GM12873 (cell line): ENCODE measurements around the gene FAM120AOS.

Source experiments
- TF ChIP-seq, protein P1 (sequence below): IDR thresholded peaks from 2 replicates; pipeline ENCODE4 v1.5.1; 2012; ENCODE audit warnings: low read depth, mild to moderate bottlenecking, moderate library complexity, low read length, control low read depth; ENCODE audit not compliant: insufficient read depth; ENCODE audit errors: missing control alignments

FAM120AOS gene

DNA sequence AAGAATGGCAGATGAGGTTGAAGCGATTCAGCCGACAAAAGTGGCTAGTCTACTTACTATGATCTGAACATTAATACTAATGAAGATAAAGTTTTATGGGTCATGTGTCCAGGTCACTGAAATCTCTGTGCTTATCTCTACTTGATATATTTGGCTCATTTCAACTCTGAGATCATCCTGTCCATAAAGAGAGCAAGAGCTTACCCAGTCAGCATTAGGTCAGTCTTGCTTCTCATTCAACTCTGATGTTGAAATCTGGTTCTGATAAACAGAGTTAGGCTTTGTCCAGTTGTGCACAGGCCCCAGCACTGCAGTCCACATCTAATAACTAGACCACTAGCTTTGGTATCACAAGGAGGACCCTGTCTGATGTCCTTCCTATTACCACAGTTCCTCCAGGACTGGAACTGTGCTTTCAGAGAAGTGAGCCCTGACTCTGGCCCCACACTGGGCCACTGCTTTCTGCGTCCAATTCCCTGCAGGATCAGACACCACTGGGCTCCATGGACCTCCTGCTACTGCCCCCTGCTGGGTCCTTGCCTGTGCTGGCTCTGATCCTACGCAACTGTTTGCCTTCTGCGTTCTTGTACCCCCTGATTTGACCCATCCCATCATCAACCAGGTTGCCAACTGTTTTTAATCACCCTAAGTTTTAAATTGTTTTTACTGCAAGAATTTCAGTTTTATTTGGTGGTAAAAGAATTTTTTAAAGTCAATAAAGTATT lies 25.6 kb downstream of the FAM120AOS start:
- TF ChIP-seq, protein P1, sequence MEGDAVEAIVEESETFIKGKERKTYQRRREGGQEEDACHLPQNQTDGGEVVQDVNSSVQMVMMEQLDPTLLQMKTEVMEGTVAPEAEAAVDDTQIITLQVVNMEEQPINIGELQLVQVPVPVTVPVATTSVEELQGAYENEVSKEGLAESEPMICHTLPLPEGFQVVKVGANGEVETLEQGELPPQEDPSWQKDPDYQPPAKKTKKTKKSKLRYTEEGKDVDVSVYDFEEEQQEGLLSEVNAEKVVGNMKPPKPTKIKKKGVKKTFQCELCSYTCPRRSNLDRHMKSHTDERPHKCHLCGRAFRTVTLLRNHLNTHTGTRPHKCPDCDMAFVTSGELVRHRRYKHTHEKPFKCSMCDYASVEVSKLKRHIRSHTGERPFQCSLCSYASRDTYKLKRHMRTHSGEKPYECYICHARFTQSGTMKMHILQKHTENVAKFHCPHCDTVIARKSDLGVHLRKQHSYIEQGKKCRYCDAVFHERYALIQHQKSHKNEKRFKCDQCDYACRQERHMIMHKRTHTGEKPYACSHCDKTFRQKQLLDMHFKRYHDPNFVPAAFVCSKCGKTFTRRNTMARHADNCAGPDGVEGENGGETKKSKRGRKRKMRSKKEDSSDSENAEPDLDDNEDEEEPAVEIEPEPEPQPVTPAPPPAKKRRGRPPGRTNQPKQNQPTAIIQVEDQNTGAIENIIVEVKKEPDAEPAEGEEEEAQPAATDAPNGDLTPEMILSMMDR, result peak; percentile 45

DNA sequence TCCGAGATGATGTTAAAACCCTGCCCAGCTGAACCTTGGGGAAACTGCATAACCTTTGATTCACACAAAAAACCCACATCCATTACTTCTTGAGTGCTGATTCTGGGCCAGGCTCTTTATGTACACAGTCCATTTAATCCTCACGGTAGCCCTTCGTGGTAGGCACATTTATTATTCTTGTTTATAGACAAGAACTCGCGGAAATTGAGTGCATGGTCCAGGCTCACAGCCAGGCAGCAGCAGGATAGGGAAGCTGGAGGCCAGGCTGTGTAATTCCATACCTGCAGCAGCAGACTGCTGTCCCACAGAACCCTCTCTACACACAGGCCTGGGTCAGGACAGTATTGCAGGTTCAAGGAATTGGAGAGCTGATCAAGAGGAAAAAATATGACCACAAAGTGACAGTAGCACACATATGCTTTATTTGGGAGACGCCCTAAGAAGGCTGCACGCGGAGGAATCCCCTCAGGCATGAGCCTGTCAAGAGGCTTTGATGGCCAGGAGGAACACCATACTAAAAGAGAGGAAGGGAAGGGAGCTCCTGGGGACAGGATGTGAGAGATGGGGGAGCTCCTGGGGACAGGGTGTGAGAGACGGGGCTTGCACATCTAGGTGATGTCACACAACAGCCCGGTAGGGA lies 30.3 kb downstream of the FAM120AOS start:
- TF ChIP-seq, protein P1, result no peak

DNA sequence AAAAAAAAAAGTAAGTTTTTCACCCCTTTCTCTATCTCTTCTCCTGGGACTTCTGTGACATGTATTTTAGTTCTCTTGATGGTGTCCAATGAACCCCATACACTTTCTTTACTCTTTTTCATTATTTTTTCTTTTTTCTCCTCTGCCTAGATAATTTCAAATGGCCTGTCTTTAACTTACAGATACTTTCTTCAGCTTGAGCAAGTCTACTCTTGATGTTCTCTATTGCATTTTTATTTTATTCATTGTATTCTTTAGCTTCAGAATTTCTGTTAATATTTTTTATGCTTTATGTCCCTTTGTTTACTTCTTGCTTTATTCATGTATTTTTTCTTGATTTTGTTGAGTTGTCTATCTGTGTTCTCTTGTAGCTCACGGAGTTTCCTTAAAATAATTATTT lies 34.4 kb downstream of the FAM120AOS start:
- TF ChIP-seq, protein P1, result no peak

DNA sequence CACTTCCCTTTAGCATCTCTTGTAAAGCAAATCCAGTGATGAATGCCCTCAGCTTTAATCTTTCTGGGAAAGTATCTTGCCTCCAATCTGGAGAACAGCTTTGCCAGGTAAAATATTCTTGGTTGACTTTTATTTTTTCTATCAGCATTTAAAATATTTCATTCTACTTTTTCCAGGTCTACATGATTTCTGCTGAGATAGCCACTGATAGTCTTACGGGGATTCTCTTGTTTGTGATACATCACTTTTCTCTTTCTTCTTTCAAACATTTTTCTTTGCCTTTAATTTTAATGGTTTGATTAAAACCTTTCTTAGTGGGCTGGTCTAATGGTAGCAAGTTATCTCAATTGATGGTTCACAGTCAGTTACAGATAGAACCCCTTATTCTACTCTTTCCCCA lies 35.8 kb downstream of the FAM120AOS start:
- TF ChIP-seq, protein P1, result no peak

DNA sequence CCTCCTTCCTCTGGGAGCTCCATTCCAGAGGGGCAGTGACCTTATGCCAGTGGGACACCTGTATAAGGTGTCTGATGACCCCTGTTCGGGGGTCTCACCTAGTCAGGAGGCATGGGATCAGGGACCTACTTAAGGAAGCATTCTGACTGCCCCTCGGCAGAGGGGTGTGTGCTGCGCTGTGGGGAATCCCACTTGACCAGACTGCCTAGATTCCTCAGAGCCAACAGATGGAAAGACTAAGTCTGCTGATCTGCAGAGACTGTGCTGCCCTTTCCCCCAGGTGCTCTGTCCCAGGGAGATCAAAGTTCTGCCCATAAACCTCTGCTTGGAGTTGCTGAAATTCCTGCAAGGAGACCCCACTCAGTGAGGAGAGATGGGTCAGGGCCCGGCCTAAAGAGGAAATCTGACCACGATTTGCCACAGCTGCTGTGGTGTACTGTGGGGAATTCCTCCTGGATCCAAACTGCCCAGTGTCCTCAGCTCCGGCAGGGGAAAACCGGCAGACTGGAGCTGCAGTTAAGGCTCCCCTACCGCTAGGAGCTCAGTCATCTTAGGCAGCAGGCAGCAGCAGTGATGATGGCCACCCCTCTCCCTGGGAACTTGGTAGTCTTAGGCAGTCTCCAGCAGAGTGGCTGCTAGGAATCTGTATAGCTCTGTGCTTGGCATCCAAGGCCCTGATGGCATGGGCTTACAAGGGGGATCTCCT lies 36.7 kb downstream of the FAM120AOS start:
- TF ChIP-seq, protein P1, result no peak

DNA sequence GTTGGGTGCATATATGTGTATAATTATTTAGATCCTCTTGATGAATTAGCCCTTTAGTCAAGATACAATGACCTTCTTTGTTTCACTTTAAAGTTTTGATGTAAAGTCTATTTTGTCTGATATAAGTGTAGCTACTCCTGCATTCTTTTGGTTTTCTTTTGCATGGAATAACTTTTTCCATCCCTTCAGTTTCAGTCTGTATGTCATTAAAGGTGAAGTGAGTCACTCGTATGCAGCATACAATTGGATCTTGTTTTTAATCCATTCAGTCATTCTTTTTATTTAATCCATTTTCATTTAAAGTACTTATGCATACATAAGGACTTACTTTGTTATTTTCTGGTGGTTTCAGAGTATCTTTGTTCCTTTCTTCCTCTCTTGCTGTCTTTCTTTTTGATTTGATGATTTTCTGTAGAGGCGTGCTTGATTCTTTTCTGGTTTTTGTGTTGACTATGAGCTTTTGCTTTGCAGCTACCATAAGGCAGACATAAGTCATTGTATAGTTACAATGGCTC lies 38.1 kb downstream of the FAM120AOS start:
- TF ChIP-seq, protein P1, result no peak

DNA sequence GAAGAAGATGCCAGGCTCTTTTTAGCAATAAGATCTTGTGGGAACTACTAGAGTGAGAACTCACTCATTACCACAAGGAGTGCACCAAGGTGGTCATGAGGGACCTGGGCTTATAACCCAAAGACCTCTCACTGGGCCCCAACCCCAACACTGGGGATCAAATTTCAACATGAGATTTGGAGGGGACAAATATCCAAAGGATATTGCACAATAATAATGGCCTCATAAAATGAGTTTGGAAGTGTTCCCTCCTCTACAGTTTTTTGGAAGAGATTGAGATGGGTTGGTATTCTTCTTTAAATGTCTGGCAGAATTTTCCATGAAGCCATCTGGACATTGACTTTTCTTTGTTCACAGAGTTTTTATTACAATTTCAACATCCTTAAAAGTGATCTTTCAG lies 39.9 kb downstream of the FAM120AOS start:
- TF ChIP-seq, protein P1, result no peak
